ENCODE results near the gene CXXC5.

CXXC5 gene

GRCh38 chr5:139660923-139661814 is 13.0 kb downstream of the CXXC5 start:
- TF ChIP-seq CTCF (IDR thresholded peaks at IDR 0.05; ENCODE audit: insufficient read depth, low read depth, low read length, missing control alignments), result no peak
- H3K4me3 ChIP-seq (ENCODE audit: low read depth, low read length), result peak overlapping the region; percentile 21
- peak; percentile 74 for DNase-seq (ENCODE audit: low read depth)

- no peak overlapping the region for H3K4me3 ChIP-seq (ENCODE audit: low read depth, low read length)
- peak; percentile 60 for DNase-seq (ENCODE audit: low read depth)
- no peak for TF ChIP-seq CTCF (IDR thresholded peaks at IDR 0.05; ENCODE audit: insufficient read depth, low read depth, low read length, missing control alignments)
Observed at GRCh38 chr5:139662617-139663016, 14.5 kb downstream of the CXXC5 start.

GRCh38 chr5:139663207-139664085 is 15.3 kb downstream of the CXXC5 start:
- DNase-seq (ENCODE audit: low read depth), result no peak
- no peak for TF ChIP-seq CTCF (IDR thresholded peaks at IDR 0.05; ENCODE audit: insufficient read depth, low read depth, low read length, missing control alignments)
- H3K4me3 ChIP-seq (ENCODE audit: low read depth, low read length), result no peak overlapping the region

- DNase-seq (ENCODE audit: low read depth), result peak; percentile 88
- no peak for TF ChIP-seq CTCF (IDR thresholded peaks at IDR 0.05; ENCODE audit: insufficient read depth, low read depth, low read length, missing control alignments)
- no peak overlapping the region for H3K4me3 ChIP-seq (ENCODE audit: low read depth, low read length)
Observed at GRCh38 chr5:139664086-139664693, 16.0 kb downstream of the CXXC5 start.

- DNase-seq (ENCODE audit: low read depth), result no peak
- H3K4me3 ChIP-seq (ENCODE audit: low read depth, low read length), result no peak overlapping the region
- no peak for TF ChIP-seq CTCF (IDR thresholded peaks at IDR 0.05; ENCODE audit: insufficient read depth, low read depth, low read length, missing control alignments)
Observed at GRCh38 chr5:139664727-139665351, 16.7 kb downstream of the CXXC5 start.

- no peak for TF ChIP-seq CTCF (IDR thresholded peaks at IDR 0.05; ENCODE audit: insufficient read depth, low read depth, low read length, missing control alignments)
- no peak overlapping the region for H3K4me3 ChIP-seq (ENCODE audit: low read depth, low read length)
- no peak for DNase-seq (ENCODE audit: low read depth)
Observed at GRCh38 chr5:139665626-139666025, 17.5 kb downstream of the CXXC5 start.

Measured in GM12865 (cell line).